Thoracic aorta (tissue), 2 donors: ENCODE results near the gene PFKL. TPM values are rescaled to one million over a fixed set of nuclear protein-coding genes. Genes with fewer than 3 reads are reported as not detected.

Source experiments
- ATAC-seq: fragments of 150-250 bp; one replicate; pipeline ENCODE4 v1.8.0; 2017; ENCODE audit warnings: low read depth; ENCODE audit not compliant: insufficient number of reproducible peaks, low FRiP score
- DNase-seq: peaks from one replicate; pipeline ENCODE4 v3.0.0-alpha.2; 2020; ENCODE audit warnings: low spot score
- H3K27ac ChIP-seq, 2 donors: fragments of 200-600 bp; sonication (generic); 1 replicate in 1 of 2; 2 replicates in 1 of 2; pipeline ENCODE4 v1.5.1; 2016; ENCODE audit warnings: mild to moderate bottlenecking in 2 of 2, moderate library complexity in 2 of 2
- H3K27me3 ChIP-seq: fragments of 200-600 bp; sonication (generic); replicated peaks from 2 replicates; pipeline ENCODE4 v1.6.0; 2016; ENCODE audit warnings: mild to moderate bottlenecking; ENCODE audit not compliant: insufficient read depth
- H3K36me3 ChIP-seq: fragments of 200-600 bp; sonication (generic); one replicate; pipeline ENCODE4 v1.5.1; 2016
- H3K4me1 ChIP-seq, 2 donors: fragments of 200-600 bp; sonication (generic); 1 replicate in 1 of 2; 2 replicates in 1 of 2; pipeline versions ENCODE4 v1.5.1 to v1.6.0; 2016; ENCODE audit warnings: low read depth in 2 of 2, mild to moderate bottlenecking in 1 of 2; ENCODE audit not compliant: control insufficient read depth in 1 of 2
- H3K4me3 ChIP-seq: fragments of 200-600 bp; sonication (generic); 2 replicates; pipeline ENCODE4 v1.5.1; 2016; ENCODE audit warnings: mild to moderate bottlenecking
- H3K9me3 ChIP-seq: fragments of 200-600 bp; sonication (generic); 2 replicates; pipeline ENCODE4 v1.5.1; 2016
- CTCF ChIP-seq: fragments of 200-600 bp; sonication (generic); IDR thresholded peaks from one replicate; pipeline ENCODE4 v1.5.1; 2019; ENCODE audit warnings: antibody characterized with exemption
- total RNA-seq, 2 donors: library from RNA; depleted of rRNA; stranded (reverse); fragments of >200 nt; gene quantifications; one replicate each; pipeline versions ENCODE4 v1.1.0 to v1.2.3, GENCODE V29; 2016

Gene PFKL
- total RNA-seq, 2 donors from 2014 or later = 91.0 to 119 TPM

- no peak for TF ChIP-seq CTCF
- H3K4me1 ChIP-seq = peaks cover 0 to 5% of the 10 kb centered on the region in 2 donors
- no peaks in the 10 kb centered on the region for H3K27me3 ChIP-seq
- H3K27ac ChIP-seq = no peak overlapping the region
- no peaks in the 10 kb centered on the region for H3K9me3 ChIP-seq
- H3K36me3 ChIP-seq = no peaks in the 10 kb centered on the region
- DNase-seq = no peak
- no peak overlapping the region for H3K4me3 ChIP-seq
- no peak for ATAC-seq
Measured at GRCh38 chr21:44372616-44373015, 72.8 kb downstream of the PFKL start.

GRCh38 chr21:44374601-44375280, 74.9 kb downstream of the PFKL start:
- no peak overlapping the region for H3K27ac ChIP-seq
- no peaks in the 10 kb centered on the region for H3K36me3 ChIP-seq
- H3K4me1 ChIP-seq = peaks cover 0 to 5% of the 10 kb centered on the region in 2 donors
- H3K9me3 ChIP-seq = no peaks in the 10 kb centered on the region
- ATAC-seq (no peak), DNase-seq (no peak)
- H3K4me3 ChIP-seq = no peak overlapping the region
- no peaks in the 10 kb centered on the region for H3K27me3 ChIP-seq
- no peak for TF ChIP-seq CTCF

- no peak for TF ChIP-seq CTCF
- Histone ChIP-seq H3K36me3 (no peaks in the 10 kb centered on the region), H3K9me3 (no peaks in the 10 kb centered on the region), H3K27ac (no peak overlapping the region), H3K4me3 (no peak overlapping the region), H3K27me3 (no peaks in the 10 kb centered on the region), H3K4me1 (peaks cover 0 to 1% of the 10 kb centered on the region in 2 donors)
- no peak for ATAC-seq
- DNase-seq = no peak
Measured at GRCh38 chr21:44375281-44375651, 75.4 kb downstream of the PFKL start.

GRCh38 chr21:44375761-44376241, 75.9 kb downstream of the PFKL start:
- no peak for TF ChIP-seq CTCF
- no peaks in the 10 kb centered on the region for H3K36me3 ChIP-seq
- no peak overlapping the region for H3K4me3 ChIP-seq
- no peak for DNase-seq
- no peak overlapping the region for H3K27ac ChIP-seq
- H3K9me3 ChIP-seq = no peaks in the 10 kb centered on the region
- H3K4me1 ChIP-seq = no peaks in the 10 kb centered on the region
- no peaks in the 10 kb centered on the region for H3K27me3 ChIP-seq
- ATAC-seq = no peak

GRCh38 chr21:44376606-44377005, 76.8 kb downstream of the PFKL start:
- TF ChIP-seq CTCF = no peak
- DNase-seq = no peak
- H3K27ac ChIP-seq = no peak overlapping the region
- no peaks in the 10 kb centered on the region for H3K9me3 ChIP-seq
- H3K4me3 ChIP-seq = no peak overlapping the region
- no peaks in the 10 kb centered on the region for H3K27me3 ChIP-seq
- no peak for ATAC-seq
- no peaks in the 10 kb centered on the region for H3K4me1 ChIP-seq
- no peaks in the 10 kb centered on the region for H3K36me3 ChIP-seq

Other genes starting within 250 kb of the PFKL start
- gene PWP2, start 192.7 kb upstream of the PFKL start, total RNA-seq = 10 to 100 TPM; 10.9 to 13.0 TPM
- 10 to 100 TPM in 1 of 2 donors, 1 to 10 TPM in 1; 8.6 to 23.4 TPM for gene GATD3, start 166.4 kb upstream of the PFKL start, total RNA-seq
- 1 to 10 TPM; 2.3 to 4.1 TPM for gene ICOSLG, start 59.1 kb upstream of the PFKL start, total RNA-seq
- gene DNMT3L, start 38.2 kb upstream of the PFKL start, total RNA-seq = not detected
- not detected for gene AIRE, start 14.2 kb upstream of the PFKL start, total RNA-seq
- gene CFAP410, start 39.3 kb downstream of the PFKL start, total RNA-seq = 10 to 100 TPM; 48.8 to 51.3 TPM
- 10 to 100 TPM; 10.4 to 12.9 TPM for gene TRPM2, start 53.6 kb downstream of the PFKL start, total RNA-seq
- gene LRRC3, start 155.5 kb downstream of the PFKL start, total RNA-seq = 1 to 10 TPM; 6.5 to 8.3 TPM
- not detected for gene KRTAP10-1, start 240.1 kb downstream of the PFKL start, total RNA-seq